ENCODE results near the gene BNIP5.

DNA sequence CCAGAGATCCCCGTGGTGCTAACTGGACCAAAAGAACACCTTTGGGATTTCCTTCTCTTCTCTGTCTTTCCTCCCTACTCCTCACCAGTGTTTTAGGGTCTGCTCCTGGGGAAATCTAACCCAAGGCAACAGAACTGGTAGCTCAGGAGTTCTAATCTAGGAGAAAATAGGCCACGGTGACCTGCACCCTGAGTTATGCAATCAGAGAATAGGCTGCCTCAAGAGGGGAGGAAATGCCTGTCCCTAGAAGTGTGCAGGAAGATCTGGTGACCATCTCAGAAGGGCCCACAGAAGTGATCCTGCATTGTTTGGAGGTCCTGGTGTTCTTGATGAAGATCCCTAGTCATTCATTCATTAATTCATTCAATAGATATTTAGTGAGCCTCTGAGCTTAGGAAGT, 47.4 kb upstream of the BNIP5 start:
- TF ChIP-seq SUZ12 (IDR thresholded peaks at IDR 0.05; ENCODE audit: extremely low read depth, insufficient read depth, insufficient read length) (no peak), YY1 (IDR thresholded peaks at IDR 0.05; ENCODE audit: insufficient read depth, insufficient read length) (no peak)
